GM11168 (cell line): ENCODE measurements around the gene CACNA1I.

ENCODE experiments used
- in situ Hi-C: fragments of 300-500 bp; cut with MboI; formaldehyde crosslinking; loops from one replicate; pipeline ENCODE4 v1.12.0; 2022; ENCODE audit warnings: low sequenced_read_pairs; ENCODE audit not compliant: unreplicated experiment

Gene CACNA1I

DNA sequence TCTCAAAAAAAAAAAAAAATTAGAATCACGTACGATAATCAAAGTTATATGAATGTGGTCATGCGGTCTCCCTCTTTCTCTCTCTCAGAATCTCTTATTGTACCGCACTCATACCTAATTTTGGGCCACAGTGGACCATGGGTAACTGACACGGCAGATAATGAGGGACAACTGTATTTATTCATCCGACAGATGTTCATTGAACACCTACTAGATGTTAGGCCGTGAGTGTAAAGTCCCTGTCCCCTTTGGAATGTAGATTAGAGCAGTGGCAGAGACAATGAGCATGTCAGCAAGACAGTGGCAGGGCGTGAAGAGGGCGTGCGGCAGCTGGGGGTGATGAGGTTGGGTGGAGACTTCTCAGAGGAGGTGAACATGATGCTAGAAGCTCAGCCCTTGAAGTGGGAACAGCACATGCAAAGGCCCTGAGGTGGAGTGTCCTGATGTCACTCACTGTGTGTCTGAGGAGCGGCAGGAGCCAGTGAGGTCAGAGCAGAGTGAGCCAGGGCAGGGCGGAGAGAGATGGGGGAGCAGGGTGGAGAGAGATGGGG, 25.1 kb downstream of the CACNA1I start:
- in situ Hi-C loops: no loop called here

DNA sequence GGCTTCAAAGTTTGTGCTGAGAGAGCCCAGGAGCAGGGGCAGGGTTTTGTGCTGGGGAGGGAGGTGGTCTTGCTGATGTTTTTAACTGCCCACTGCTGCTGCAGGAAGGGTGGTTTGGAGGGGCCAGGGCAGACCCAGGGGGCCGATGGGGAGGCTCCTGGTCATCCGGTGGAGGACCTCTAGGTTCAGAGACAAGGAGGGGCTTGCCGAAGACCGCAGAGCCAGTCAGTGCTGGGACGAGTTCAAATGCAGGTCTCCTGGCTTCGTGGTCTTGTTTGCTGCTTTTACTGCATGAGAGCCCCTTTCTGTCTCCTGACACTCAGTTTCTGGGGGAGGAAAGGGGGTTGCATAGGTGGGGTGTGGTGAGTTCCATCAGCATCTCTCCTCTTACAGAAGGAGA, 26.0 kb downstream of the CACNA1I start:
- in situ Hi-C loops: no loop called here

DNA sequence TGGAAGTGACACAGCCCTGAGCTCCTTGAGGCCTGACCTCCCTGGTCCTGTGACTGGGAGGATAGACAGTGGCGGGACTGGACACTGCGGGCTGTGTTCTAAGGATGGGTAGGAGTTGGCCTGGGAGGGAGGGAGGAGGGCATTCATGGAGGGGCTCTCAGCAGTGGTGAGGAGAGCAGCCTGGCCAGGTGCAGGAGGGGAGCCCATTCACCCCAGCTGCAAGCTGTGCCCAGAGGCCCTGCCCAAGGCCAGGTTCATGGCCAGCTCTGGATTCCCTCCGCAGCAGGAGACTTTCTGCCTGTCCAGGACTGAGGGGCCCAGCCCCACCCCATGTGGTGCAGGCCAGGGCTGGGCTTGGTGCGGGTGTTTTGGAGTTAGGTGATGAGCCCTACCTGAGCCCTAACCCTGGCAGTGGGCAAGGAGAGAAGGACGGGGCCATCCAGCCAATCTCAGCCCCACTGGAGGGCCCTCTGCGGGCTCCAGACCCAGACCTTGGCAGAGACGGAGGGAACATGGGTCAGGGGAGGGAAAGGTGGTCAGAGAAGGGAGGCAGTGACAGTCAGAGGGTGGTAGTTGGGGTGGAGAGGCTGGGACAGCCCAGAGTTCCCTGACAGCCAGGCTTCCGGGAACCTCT, 26.8 kb downstream of the CACNA1I start:
- in situ Hi-C loops: no loop called here

DNA sequence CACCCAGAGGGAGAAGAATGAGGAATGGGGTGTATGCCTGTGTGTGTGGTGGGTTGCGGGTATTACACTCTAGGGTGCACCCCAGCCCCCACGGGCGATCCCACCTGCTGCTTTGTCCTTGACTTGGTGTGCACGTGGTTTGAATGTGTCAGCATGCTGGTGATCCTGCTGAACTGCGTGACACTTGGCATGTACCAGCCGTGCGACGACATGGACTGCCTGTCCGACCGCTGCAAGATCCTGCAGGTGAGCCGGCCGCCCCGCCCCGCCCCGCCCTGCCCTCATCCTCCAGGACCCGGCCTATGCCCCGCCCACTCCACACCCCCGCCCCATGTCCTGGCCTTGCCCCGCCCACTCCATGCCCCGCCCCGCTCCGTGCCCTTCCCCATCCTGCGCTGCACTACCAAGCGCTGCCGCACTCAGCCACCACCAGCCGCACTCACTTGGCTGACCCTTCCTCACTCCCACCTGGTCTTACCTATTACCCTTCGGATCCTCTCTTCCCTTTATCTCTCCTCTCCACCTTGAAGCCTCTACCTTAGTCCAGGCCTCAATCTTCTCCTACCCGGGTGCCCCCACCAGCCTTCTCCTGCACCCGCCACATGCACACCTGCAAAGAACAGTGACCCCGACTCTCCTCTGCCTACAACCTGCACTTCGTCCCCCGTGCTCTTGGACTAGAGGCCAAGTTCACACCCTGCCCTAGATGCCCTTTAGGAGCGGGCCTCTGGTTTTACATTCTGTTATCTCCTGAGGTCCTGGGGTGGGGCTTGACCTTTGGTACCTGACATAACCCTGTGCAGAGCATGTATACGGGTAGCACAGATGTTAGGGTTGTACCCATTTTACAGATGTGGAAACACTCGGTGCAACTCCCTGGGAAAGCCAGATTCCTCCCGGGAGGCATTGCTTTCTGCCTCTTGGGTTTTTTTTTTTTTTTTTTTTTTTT, 27.7 kb downstream of the CACNA1I start:
- in situ Hi-C loops: no loop called here

DNA sequence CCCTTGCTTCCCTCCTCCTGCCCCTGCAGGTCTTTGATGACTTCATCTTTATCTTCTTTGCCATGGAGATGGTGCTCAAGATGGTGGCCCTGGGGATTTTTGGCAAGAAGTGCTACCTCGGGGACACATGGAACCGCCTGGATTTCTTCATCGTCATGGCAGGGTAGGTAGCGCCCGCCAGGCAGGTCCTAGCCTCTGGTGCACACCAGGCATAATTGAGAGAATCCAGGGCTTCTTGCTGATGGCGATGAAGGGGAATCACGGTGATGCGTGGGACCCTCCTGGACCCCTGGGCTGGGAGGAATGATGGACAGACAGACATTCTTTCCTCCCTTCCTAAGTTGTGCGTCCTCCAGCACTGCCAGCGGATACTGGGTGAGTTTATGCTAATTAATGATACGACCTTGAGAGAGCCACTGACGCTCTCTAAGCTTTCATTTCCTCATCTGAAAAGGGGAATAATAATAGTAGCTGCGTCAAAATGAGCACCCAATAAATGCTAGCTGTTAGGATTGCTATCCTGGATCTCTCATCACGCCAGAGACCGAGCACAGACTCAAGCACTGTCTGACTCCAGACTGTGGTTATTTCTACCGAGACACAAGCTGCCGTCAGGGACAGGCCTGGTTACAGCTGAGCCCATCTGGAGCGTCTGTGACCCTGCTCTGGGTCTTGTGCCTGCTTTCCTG, 30.1 kb downstream of the CACNA1I start:
- in situ Hi-C loops: no loop called here

DNA sequence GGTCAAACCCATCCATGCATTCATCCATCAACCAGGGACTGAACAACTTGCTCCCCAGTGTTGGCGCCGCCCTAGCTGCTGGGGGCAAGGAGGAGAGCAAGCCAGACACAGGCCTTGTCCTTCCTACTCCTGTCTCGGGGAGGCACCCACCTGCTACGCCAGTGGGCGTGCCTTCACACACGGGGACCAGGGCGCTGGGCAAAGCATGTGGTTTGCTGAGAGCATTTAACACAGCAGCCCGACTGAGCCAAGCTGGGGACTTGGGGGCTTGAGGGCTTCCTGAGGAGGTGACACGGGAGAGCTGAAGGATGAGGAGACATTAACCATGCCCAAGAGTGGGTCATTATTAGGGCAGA, 30.6 kb downstream of the CACNA1I start:
- in situ Hi-C loops: no loop called here

DNA sequence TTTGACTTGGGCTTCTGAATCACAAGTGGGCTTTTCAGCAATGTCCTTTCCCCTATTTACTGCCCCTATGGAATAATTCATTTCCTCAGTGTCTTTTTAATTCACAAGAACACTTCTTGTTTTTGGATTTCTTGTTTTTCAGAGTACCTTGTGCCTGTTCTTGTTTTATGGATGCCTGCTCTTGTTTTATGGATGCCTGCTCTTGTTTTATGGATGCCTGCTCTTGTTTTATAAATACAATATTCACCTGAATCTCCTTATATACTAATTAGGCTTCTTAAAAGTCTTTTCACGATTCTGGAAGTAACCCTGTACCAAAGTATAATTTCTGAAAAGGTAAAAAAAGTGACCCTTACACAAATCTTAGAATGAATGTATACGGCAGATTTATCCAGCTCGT, 32.8 kb downstream of the CACNA1I start:
- in situ Hi-C loops: no loop called here

DNA sequence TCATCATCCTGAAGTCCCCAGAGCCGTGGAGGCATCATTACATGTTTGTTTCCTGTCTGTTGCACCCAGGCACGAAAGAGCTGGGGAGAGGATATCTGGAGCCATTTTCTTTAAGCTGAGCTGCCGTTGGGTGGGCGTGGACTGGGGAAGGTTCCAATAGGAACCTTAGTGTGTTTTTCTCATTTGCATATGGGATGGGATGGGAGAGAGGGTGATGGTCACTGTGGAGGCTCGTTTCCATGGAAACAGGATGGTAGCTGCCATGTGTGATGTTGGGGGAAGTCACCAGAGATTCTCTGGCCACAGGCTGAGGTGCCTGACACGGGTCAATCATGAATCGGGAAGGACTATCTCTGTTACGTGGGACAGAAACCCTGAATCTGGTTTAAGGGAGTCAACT, 39.7 kb downstream of the CACNA1I start:
- in situ Hi-C loops: no loop called here

DNA sequence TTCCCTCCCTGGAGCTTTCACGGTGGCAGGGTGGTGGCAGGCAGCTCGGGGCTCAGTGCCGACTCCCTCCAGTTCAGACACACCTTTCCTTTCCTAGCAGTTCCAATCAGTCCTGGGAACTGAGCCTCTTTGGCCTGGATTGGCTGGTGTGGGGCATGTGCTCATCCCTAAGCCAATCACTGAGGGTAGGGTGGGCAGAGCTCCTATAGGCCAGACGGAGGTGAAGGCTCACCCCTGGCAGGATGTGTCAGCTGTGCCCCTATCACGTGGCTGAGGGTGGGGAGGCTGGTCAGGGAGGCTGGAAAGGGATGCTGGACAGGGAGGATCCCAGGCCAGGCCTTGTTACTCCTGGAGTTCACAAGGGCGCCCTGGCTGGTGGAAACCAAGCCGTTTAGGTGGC, 40.2 kb downstream of the CACNA1I start:
- in situ Hi-C loops: no loop called here

DNA sequence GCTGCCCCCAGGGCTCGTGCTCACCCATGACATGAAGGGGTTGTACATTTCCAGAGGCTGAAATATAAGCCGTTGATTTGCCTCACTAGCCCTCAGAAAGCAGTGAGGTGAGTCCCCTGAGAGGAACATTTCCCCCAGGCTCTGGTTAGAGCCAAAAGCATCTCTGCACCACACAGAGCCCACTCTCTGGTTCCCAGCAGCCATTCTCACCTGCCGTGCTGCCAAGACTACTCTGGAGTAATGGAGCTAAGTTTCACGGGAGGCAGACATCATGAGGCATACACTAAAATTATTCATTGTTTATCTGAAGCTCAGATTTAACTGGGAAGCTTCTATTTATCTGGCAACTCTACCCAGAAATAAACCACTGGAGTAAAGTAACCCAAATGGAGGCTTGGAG, 40.8 kb downstream of the CACNA1I start:
- in situ Hi-C loops: no loop called here

DNA sequence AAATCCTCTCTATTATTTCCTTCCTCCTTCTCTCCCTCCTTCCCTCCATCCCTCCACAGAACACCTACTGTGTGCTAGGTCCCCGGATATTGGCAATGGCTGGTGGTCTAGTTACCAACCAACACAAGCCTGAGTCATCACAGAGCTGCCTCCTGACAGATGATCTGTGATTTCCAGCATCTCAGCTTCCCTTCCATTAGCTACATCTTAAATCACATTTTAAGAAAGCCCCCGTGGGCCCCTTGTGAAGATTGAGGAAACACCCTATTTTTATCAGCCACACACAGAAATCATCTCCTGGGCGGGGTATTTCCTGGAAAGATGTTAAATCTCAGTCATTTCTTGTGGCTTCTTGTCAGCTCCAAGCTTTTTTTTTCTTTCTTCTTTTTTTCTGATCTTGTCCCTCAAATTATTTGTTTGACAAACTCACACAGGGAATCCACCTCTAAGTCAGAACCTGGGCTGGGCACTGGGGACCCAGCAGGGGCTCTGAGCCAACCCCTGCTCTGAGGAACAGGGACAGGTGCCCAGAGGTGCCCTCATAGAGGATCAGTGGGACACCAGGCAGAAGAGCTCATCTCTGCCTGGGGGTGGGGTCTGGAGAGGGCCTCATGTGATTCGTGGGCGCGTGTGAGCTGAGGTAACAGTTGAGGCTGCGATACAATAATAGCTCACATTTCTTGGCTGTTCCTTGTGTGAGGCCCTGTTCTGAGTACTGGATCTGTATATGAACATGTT, 42.4 kb downstream of the CACNA1I start:
- in situ Hi-C loops: no loop called here

DNA sequence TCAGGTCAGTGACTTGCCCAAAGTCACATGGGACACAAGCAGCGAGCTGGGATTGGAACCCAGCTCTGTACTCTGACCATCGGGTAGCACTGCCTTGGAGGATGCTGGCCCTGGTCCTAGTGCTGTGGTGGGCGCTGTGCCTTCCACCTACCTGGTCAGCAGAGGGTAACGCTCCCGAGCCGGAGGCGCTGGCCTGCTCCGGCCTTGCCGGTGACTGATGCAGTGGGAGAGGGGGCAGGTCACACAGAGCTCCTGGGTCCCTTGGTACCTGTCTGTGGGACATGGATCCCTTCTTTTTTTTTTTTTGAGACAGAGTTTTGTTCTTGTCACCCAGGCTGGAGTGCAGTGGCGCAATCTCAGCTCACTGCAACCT, 43.0 kb downstream of the CACNA1I start:
- in situ Hi-C loops: no loop called here

DNA sequence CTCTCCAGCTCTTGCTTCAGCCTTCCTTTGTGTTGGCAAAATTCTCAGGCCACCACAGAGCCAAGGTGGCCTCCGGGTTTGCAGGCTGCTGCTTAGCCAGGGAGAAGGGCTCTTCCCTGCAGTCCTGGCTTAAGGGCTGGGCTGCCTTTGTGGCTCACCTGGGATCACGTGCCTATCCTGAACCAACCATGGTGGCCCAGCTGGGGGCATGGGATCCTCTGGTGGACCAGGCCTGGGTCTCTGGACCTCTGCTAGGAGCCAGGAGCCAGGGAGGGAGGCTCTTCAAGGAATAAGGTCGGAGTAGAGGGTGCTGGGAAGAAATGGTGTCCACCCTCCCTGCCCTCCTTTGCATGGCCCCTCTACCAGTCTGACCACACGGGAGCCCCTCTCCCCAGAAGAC, 43.9 kb downstream of the CACNA1I start:
- in situ Hi-C loops: no loop called here

DNA sequence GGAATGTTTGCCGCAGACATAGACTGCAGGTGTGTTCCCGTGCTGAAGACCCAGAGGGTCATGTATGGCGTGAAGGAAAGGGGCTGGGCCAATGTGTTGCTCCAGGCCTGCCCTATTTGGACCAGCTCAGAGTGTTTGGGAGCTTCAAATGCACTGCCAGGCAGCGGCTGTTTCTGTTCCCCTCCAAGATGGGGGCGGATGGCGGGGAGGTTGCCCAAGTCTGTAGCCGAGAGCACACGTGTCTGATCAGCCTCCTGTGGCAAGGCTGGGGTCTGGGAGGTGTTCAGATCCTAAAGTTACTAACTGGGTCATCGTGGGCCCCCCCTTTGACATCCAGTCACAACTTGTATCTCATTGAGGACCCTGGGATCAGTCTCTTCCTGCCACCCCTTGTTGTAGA, 45.5 kb downstream of the CACNA1I start:
- in situ Hi-C loops: no loop called here

DNA sequence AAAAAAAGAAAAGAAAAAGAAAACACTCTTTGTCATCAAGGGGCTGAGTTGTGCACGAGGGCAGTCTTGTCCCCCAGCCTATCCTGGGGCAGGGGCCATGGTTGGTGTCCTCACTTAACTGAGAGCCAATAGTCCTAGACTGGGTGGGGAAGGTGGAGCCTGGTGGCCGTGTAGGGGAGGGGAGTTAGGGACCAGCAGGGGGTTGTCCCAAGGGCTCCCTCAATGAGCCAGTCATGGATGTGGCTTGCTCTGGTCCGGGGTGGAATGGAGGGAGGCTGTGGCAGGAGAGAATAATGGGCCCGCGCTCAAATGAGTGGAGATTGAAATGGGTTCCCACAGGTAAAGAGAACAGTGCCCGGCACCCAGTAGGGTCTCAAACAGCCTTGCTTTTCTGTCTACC, 46.2 kb downstream of the CACNA1I start:
- in situ Hi-C loops: no loop called here

DNA sequence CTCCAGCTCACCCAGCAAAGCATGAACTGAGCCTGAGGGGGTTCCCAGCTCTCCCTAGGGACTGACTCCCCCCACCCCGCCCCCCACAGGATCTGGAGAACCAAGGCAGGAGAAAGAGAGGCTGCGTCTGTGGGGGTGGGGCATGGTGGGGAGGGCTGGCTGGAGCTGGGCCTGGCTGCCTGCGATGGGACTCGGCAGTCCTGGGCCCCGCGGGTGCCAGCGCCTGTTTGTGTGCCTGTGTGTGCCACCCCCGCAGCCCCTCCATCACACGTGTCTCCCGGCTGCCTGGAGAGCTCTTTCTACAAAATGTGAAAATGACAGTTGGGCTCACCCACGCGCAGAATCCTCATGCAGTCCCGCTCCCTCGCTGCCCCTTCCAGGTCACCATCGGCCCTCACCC, 46.8 kb downstream of the CACNA1I start:
- in situ Hi-C loops: no loop called here

DNA sequence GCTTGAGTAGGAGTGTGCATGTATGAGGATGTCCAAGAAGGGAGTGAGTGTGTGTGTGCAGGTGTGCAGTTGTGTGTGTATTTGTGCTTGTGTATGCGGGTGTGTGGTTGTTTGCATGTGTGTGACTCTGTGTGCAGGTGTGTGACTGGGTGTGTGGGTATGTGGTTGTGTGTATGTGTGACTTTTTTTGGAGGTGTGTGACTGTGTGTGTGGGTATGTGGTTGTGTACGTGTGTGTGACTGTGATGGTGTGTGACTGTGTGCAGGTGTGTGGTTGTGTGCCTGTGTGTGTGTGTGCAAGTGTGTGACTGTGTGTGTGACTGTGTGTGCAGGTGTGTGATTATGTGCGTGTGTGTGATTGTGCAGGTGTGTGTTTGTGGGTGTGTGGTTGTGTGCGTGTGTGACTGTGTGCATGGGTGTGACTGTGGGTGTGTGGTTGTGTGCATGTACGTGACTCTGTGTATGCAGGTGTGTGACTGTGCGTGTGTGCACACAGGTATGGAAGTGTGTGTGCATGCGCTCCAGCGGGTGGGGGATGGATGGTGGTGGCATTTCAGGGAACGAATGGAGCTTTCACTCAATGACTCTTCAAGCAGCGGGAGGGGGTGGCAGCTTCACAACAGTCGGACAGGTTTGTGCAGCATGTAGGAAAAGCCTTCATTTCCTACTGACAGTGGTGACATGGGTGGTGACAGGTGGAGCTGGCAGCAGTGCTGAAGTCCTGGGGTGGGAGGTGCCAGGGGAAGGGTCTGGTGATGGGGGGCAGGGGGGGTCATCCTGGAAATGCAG, 47.6 kb downstream of the CACNA1I start:
- in situ Hi-C loops: no loop called here

DNA sequence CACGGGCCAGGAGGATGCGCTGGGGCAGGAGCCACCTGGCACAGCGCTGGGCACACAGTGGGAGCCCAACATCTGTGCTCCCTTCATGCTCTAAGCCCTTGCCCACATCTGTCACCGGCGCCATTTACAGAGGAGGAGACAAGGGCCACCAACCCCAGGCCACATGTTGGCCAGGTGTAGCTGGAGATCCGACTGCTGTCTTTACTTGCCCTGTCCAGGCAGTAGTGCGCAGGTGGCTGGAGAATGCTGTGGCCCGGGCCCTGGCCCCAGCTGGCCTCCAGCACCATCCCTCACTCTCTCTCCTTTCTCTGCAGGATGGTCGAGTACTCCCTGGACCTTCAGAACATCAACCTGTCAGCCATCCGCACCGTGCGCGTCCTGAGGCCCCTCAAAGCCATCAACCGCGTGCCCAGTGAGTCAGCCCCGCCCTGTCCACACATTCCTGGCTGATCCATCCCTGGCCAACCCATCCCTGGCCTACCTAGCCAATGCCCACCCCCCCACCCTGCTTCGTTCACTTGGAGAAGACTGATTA, 48.5 kb downstream of the CACNA1I start:
- in situ Hi-C loops: no loop called here

DNA sequence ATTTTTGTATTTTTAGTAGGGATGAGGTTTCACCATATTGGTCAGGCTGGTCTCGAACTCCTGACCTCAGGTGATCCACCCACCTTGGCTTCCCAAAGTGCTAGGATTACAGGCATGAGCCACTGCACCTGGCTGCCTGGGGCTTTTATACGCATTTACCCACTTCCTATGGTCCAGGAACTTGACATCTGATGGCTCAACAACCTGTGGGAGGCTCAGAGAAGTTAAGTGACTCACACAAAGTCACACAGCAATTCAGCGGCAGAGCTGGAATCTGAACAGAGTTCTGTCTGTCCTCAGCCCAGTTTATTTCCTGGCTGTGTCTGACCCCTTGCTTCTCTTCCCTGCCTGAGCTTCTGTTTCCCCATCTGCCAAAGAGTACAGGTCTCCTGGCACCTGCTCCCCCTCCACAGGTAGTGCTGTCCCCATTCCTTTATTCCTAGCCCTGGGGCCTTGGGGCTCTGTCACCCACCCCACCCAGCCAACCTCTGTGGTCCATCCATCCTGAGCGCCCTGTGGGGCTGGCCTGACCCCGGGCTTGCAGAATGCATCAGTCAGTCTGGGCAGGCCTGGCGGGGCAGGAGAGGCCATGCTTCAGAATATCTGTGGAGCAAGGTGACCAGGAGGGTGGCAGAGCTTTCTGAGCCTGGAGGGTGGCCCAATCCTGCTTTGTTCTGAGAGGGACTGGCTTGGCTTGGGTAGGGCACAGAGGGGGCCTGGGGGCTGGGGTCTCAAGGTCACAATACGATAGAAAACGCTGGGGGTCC, 50.6 kb downstream of the CACNA1I start:
- in situ Hi-C loops: loop anchor here (10.0 kb wide), 1 partner anchor 404 kb away; no protein-coding TSS in a partner anchor
